ENCODE measurements around the gene RAB24.

DNA sequence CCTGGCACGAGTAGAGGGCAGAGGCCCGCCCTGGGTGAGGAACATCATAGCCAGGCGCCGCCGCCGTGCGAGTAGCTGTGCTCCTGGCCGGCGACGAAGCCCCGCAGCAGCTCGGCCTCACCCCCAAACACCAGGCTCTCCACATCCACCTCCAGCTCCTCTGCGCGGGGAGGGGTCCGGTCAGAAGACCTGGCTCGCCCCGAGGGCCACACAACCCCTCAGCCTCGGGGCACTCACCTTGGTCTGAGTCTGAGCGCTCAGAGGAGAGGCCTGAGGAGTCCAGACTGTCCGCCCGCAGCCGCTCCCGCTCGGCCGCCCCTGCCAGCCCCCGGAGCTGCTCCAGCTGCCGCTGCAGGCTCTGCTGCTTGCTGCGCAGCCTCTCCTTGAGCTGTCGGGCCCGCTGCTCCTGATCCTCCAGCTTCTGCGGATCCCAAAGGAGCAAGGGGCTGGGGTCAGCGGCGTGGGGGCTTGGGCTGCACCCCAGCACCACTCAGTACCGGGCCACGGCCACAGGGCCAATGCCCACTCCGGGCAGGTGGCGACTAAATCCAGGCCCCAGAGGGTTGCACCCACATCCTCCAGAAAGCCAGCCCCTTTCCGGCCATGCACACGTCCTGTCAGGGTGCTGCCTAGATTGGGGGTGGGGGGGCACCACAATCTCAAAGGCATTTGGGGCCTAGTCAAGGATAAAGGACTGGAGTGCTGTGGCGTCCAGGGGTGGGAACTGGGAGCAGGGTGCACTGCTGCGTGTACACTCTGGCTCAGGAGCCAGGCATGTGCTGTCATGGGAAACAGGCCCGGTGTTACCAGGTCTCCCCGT is 4.2 kb upstream of the RAB24 start:
- TF ChIP-seq TAF1 (IDR thresholded peaks at IDR 0.05; ENCODE audit: low read depth): no peak
- TF ChIP-seq EZH2 (IDR thresholded peaks at IDR 0.05; ENCODE audit: borderline replicate concordance, insufficient read depth, low read length, poor library complexity, severe bottlenecking): no peak
- TF ChIP-seq POLR2AphosphoS5 (IDR thresholded peaks at IDR 0.05): no peak
- TF ChIP-seq CTCF (IDR thresholded peaks at IDR 0.05; ENCODE audit: poor library complexity, severe bottlenecking): no peak
- TF ChIP-seq SMC3 (conservative IDR thresholded peaks at IDR 0.05; ENCODE audit: poor library complexity): no peak

All from neural cell (in vitro differentiated cells).